Right lobe of liver (tissue), 4 donors: ENCODE results near the gene BPIFB4.

Experiments
- CTCF ChIP-seq, 4 donors: fragments of 200-600 bp in 3 of 4; fragments of 450-650 bp in 1 of 4; IDR thresholded peaks; one replicate each; pipeline versions ENCODE4 v1.5.1 to v1.8.0; 2016 to 2022; ENCODE audit warnings: antibody characterized with exemption in 4 of 4, mild to moderate bottlenecking in 2 of 4
- POLR2A ChIP-seq: fragments of 450-650 bp; IDR thresholded peaks from one replicate; pipeline ENCODE4 v1.6.1; 2017; ENCODE audit warnings: antibody characterized with exemption, mild to moderate bottlenecking
- donor health status: DM: no; HTN: no; CAD: no.
- donor health status: DM: no; HTN: no; CAD: no.
- donor health status: DM: no; HTN: yes; CAD: no.

GRCh38 chr20:33082546-33082945 lies 3.1 kb downstream of the BPIFB4 start:
- TF ChIP-seq POLR2A (no peak), CTCF (IDR thresholded peaks at IDR 0.05) (no peak)
